LoVo (cell line): ENCODE measurements around the gene NFIA.

Source experiments
- DNase-seq: peaks from one replicate; pipeline ENCODE4 v3.0.0-alpha.2; 2016; ENCODE audit warnings: low spot score

NFIA gene

GRCh38 chr1:61215676-61216289, 133.4 kb downstream of the NFIA start:
- DNase-seq, result no peak

GRCh38 chr1:61220536-61220935, 138.2 kb downstream of the NFIA start:
- no peak for DNase-seq

DNA sequence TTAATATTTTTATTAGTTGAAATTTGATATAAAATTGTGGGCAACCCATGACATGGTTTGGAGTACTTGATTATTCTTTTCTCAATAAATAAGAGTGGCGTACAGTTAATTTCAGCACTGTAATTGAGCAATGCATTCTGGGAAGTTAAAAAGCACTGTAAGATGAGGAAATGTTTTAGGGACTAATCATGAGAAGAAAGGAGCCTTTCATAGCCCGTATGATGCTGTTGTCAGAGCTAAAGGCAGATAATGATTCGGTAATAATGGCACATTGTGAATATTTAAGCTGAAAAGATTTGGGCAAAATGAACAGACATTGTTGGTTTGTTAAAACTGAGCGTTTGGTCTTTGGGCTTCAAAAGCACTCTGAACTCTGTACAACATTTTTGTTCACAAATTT, 139.3 kb downstream of the NFIA start:
- no peak for DNase-seq

DNA sequence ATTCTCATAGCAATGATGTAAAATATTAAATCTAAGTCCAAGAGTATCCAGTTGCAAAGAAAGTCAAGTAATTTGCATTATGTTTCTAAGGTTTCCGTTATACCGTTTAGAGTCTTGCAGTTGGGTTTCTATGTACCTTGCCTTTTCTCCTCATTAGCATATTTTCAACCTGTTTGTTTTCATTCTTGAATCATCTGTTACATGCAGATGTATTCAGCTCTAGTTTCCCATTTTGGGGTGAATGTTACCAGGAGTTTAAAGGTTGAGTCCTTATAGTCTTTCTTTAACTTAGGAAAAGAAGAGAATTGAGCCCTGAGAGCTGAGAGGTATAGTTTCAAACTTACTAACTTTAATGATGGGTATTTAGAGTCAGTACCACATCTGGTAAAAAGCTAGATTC, 139.9 kb downstream of the NFIA start:
- DNase-seq, result no peak

GRCh38 chr1:61223140-61223539, 140.8 kb downstream of the NFIA start:
- no peak for DNase-seq

GRCh38 chr1:61224609-61225008, 142.2 kb downstream of the NFIA start:
- DNase-seq, result no peak

DNA sequence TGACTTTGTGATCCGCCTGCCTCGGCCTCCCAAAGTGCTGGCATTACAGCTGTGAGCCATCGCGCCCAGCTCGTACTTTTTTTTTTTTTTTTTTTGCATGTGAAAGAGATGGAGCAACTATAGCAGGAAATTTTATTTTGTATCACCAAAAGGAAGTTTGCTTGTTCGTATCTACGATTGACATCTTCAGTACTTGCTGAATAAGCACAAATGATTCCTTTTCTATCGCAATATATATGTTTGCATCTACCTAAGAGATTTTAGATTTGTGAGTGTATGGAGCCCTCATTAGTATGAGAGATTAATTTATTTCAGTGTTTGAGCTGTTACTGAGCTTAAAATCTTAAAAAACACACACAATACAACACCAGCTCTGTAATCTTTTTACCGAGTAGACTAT, 143.1 kb downstream of the NFIA start:
- no peak for DNase-seq

- DNase-seq, result no peak
Measured at GRCh38 chr1:61226791-61227567, 144.6 kb downstream of the NFIA start.

DNA sequence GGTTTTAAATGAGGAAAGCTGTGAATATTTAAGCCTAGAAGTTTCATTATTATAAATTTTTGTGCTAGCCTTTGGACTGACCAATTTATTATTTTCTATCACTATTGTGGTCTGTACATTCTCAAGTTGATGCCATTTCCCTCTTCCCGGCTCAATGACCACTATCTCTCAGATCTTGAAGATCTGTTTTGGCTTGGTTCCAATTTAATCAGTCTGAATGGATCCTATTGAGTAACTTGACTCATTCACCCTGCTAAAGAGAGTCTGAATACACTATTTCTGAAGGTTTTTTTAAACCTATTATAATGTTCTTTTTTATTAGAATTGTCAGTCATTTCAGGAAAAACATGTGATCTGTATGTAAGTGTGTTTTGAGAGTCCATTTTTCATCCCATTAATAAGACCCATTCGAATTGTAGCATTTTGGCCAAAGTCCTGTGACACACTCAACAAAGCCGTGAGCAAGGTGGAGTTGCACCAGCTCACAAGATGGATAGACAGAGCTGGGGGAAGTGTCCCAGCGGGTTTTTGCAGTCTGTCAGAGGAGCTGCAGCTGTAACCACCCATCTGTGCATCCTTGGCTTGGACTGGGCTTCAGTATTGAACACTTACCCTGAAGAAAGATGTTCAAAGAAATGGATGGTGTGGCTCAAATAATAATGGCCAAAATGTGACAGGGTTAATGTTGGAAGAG, 145.6 kb downstream of the NFIA start:
- DNase-seq, result no peak

DNA sequence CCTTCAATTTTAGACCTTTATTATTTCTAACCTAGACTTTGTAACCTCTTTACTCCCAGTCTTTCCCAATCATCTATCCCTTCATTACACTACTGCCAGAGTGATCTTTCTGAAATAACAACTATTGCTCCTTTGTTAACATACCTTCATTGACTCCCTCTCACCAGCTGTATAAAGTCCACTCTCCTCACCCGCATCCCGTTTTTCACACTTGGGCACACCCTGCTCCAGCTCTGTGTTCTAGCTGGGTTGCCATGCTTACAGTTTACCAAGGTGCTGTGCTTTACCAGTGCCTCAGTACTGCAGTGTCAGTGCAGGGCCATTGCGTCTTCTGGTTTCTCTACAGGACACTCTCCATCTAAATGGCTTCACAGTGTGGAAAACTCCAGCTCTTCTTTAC, 148.2 kb downstream of the NFIA start:
- DNase-seq, result no peak

GRCh38 chr1:61231795-61232194, 149.4 kb downstream of the NFIA start:
- no peak for DNase-seq

GRCh38 chr1:61233121-61233660, 150.8 kb downstream of the NFIA start:
- no peak for DNase-seq

- DNase-seq, result no peak
Measured at GRCh38 chr1:61234587-61234919, 152.2 kb downstream of the NFIA start.

GRCh38 chr1:61237147-61237546, 154.8 kb downstream of the NFIA start:
- DNase-seq, result no peak

DNA sequence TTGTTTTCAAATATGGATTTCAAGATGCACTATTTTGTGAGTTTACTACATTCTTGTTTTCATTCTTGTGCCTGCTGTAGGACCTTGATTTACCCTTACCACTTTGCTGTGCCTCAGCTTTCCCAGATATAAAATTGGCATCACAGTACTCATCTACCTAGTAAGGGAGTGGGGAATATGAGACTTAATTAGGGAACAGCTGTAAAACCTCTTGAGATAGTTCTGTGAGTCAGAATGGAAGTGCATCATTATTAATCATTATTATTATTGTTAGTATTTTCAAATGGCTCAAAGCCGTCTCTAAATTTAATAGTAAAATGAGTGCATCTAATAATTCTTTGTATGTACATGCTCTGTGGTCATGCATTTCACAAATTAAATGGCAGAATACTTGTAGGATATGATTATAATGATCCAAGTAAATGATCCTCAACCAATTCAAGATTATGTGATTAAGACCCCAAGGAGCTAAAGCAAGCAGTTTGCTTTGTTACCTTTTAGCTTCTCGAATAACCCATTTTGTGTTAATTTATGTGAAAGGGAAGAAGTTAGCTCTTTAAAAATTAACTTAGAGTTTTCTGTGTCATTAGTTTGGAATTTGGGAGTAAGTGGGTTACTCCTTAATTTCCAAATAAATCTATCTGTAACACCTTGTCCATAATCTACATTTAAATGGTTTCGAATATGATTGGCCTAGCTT, 155.4 kb downstream of the NFIA start:
- DNase-seq, result no peak

- no peak for DNase-seq
Measured at GRCh38 chr1:61238359-61238665, 156.0 kb downstream of the NFIA start.

DNA sequence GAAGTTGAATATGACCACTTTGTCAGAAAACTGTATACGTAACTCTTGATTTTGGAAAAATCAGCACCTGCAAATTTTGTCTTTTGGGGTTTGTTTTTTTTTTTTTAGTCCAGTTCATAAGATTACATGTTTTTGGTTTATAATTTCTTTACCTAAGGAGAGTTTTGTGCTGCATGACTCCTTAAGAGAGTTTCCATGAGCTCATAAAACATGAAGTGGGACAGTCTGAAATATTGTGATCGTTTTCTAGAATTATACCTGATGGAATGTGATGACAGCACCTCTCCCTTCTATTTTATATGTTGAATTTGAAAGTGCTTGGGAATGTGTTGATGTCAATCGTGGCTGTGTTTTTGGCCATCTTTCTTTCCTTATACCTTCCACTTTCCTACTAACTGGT, 158.5 kb downstream of the NFIA start:
- DNase-seq, result no peak

DNA sequence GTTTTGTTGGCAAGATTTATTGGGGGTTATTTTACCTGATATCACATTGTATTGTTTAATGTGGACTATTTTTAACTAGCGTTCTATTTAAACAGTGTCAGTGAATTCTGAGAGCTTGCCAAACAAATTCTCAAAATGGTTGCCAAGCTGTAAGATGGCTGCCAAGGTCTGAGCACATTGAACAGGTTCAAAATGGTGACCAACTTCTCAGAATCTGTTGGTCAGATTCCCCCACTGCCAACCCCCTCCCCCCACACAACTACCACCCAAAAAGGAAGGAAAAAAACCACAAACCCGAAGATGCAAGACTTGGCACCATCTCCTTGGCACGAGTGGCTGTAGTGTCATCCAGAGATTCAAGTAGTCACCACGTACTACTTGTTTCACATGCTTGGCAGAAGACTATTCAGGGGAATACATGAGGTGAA, 159.1 kb downstream of the NFIA start:
- peak; percentile 38 for DNase-seq

DNA sequence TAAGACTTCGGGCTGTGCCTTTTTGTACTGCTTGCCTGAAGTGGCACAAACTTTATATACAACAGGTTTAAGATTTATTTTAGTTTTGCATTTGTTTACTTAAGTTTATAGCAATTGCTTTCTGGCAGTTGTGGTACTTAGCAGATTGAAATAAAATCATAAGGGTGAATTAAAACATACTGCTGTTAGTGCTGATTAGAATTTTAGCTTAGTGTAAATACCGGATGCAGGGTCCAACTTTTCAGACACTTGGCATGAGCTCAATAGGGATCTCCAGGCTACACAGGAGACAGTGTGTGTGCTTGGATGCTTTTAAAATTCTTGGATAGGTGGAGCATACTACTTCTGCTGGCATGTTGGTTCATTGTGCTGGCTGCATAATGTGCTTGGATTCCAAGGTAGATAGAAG, 159.6 kb downstream of the NFIA start:
- DNase-seq, result no peak

DNA sequence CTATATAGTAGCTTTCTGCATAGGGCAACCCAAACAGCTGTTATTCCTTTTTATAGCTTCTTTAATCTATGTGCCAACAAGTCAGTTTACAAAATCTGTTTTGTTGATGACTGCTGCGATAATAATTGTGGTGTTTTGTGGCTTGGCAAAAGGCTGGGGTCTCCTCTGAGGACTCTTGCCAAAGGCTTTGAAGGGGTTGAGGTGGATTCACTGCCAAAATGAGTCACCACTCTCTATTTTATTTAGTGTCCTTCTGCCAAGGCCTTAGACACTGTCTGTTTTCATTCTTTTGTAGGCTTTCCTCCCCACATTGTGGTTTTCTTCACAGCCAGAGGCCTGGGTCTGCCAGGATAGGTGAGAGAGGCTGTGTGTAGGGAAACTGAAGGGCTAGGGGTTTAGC, 161.8 kb downstream of the NFIA start:
- DNase-seq, result peak; percentile 59

DNA sequence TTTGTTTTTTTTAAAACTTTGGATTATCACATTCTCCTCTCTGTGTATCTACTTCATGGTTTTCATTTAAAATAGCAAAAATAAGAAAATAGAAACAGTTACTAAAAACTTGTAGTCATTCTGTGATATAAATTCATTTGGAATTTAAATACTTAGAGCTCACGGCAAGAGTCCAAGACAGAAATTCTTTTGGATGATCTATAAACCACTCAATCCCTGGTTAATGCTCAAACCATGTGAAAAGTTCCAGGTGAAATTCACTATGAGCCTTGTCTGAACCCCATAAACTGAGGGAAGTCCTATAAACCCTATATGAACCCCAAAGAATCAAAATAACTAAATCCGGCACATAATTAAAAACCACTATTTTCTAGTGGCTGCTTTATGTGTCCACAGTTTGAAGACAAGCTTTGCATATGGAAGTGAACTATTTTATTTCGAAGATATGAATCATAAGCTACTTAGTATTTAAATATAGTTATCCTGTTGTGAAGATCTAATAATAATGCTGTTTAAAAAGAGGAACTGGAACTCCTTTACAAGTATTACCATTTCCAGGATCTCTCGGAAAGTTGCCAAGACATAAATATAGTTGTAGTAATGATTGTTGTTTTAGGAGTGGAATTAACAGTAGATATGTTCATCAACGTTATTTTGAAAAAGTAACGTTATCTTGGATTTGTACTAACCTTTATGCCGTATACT, 163.5 kb downstream of the NFIA start:
- no peak for DNase-seq
